Measurements from ENCODE around the gene ELF1. TPM values are rescaled to one million over a fixed set of nuclear protein-coding genes. Genes with fewer than 3 reads are reported as not detected.

ELF1 gene
- polyA plus RNA-seq, 1 of the 3 experiments (the other 2 are of a cell fraction) = 11.1 TPM

DNA sequence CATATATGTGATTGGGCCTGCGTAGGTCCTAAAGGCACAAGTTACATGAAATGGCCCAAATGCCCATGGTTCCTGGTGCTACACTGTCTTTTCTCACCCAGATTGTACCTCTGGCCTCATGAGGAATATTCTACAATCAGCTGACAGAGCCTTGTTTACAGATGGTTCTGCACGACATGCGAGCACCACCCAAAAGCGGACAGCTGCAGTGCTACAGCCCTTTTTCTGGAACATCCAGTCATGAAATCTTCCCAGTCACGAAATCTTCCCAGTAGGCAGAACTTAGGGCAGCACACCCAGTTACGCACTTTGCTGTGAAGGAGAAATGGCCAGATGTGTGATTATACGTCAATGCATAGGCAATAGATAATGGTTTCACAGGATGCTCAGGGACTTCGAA, 7.7 kb upstream of the ELF1 start:
- Histone ChIP-seq H3K79me2 (ENCODE audit: insufficient read depth) (peaks cover 32% of the 10 kb centered on the region; the same call in 1 of the 2 replicates), H3K27me3 (ENCODE audit: insufficient read depth) (no peaks in the 10 kb centered on the region), H3F3A (replicated peaks; ENCODE audit: insufficient read depth) (no peaks in the 10 kb centered on the region), H3K9ac (no peak overlapping the region), H4K20me1 (ENCODE audit: insufficient read depth) (0 out of 2 replicates have a peak, but pooled peaks cover 2% of the 10 kb centered on the region), H2AFZ (ENCODE audit: low read depth) (no peak overlapping the region), H3K9me3 (no peaks in the 10 kb centered on the region), H3K4me1 (ENCODE audit: control insufficient read depth in 1 of 2, insufficient read depth in 2 of 2, low read depth in 1 of 2, low read length in 1 of 2) (no peaks in the 10 kb centered on the region), H3K4me2 (no peak overlapping the region), H3K36me3 (replicated peaks in 1 of 2; ENCODE audit: control insufficient read depth in 1 of 2, insufficient read depth in 2 of 2, low read length in 1 of 2) (peaks cover 0 to 3% of the 10 kb centered on the region in 2 experiments), H3K9me2 (no peaks in the 10 kb centered on the region), H3K4me3 (ENCODE audit: low read depth in 2 of 2, low read length in 1 of 2) (no peak overlapping the region), H3K27ac (ENCODE audit: low read depth in 2 of 2, low read length in 1 of 2) (no peak overlapping the region)
- 96% methylated on average over 8 of the region's 8 CpGs for WGBS (ENCODE audit: low lambda C conversion rate)
- TF ChIP-seq SMC3 (IDR thresholded peaks at IDR 0.05; ENCODE audit: low read depth, low read length) (no peak), JUND (IDR thresholded peaks at IDR 0.05) (no peak), EP300 (IDR thresholded peaks at IDR 0.05; ENCODE audit: borderline replicate concordance in 1 of 2, low read depth in 1 of 2, low read length in 1 of 2) (no peak), GABPA (IDR thresholded peaks at IDR 0.05; ENCODE audit: low read depth) (no peak), POLR2AphosphoS5 (IDR thresholded peaks at IDR 0.05; ENCODE audit: low read depth, low read length) (no peak), RFX5 (IDR thresholded peaks at IDR 0.05; ENCODE audit: low read length) (no peak), ELF1 (IDR thresholded peaks at IDR 0.05) (no peak), TAF1 (IDR thresholded peaks at IDR 0.05; ENCODE audit: borderline replicate concordance, low read depth, low read length) (no peak), CHD2 (IDR thresholded peaks at IDR 0.05; ENCODE audit: low read length, partially characterized antibody) (no peak), TCF12 (IDR thresholded peaks at IDR 0.05) (no peak)
- TF ChIP-seq, protein P1, sequence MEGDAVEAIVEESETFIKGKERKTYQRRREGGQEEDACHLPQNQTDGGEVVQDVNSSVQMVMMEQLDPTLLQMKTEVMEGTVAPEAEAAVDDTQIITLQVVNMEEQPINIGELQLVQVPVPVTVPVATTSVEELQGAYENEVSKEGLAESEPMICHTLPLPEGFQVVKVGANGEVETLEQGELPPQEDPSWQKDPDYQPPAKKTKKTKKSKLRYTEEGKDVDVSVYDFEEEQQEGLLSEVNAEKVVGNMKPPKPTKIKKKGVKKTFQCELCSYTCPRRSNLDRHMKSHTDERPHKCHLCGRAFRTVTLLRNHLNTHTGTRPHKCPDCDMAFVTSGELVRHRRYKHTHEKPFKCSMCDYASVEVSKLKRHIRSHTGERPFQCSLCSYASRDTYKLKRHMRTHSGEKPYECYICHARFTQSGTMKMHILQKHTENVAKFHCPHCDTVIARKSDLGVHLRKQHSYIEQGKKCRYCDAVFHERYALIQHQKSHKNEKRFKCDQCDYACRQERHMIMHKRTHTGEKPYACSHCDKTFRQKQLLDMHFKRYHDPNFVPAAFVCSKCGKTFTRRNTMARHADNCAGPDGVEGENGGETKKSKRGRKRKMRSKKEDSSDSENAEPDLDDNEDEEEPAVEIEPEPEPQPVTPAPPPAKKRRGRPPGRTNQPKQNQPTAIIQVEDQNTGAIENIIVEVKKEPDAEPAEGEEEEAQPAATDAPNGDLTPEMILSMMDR (IDR thresholded peaks at IDR 0.05) = no peak
- POLR2A ChIA-PET = no interaction called here
- no peak for DNase-seq
- CTCF ChIA-PET = no interaction called here

GRCh38 chr13:41025518-41025917, 6.4 kb upstream of the ELF1 start:
- H3K36me3 ChIP-seq (replicated peaks in 1 of 2; ENCODE audit: control insufficient read depth in 1 of 2, insufficient read depth in 2 of 2, low read length in 1 of 2) = peaks cover 0 to 3% of the 10 kb centered on the region in 2 experiments
- no peak for DNase-seq
- no peak overlapping the region for H3K27ac ChIP-seq (ENCODE audit: low read depth in 2 of 2, low read length in 1 of 2)
- peaks cover 2% of the 10 kb centered on the region; the same call in 1 of the 2 replicates for H4K20me1 ChIP-seq (ENCODE audit: insufficient read depth)
- H3K9me2 ChIP-seq = no peaks in the 10 kb centered on the region
- no peaks in the 10 kb centered on the region for H3K9me3 ChIP-seq
- CTCF ChIA-PET = interaction anchor here (0.9 to 1.2 kb wide), 2 partner anchors 28 to 104 kb away, joined by 3 read pairs; no protein-coding TSS in a partner anchor
- no peak overlapping the region for H3K9ac ChIP-seq
- H2AFZ ChIP-seq (ENCODE audit: low read depth) = no peak overlapping the region
- POLR2A ChIA-PET = no interaction called here
- H3K27me3 ChIP-seq (ENCODE audit: insufficient read depth) = no peaks in the 10 kb centered on the region
- peaks cover 0 to 1% of the 10 kb centered on the region in 2 experiments; a peak in 2 of 4 replicates for H3K4me1 ChIP-seq (ENCODE audit: control insufficient read depth in 1 of 2, insufficient read depth in 2 of 2, low read depth in 1 of 2, low read length in 1 of 2)
- no peak overlapping the region for H3K4me2 ChIP-seq
- 84% methylated on average over 4 of the region's 4 CpGs for WGBS (ENCODE audit: low lambda C conversion rate)
- 0 out of 2 replicates have a peak, but pooled peaks cover 23% of the 10 kb centered on the region for H3K79me2 ChIP-seq (ENCODE audit: insufficient read depth)
- TF ChIP-seq FOXM1 (IDR thresholded peaks at IDR 0.05; ENCODE audit: low read depth) (no peak), MEF2A (IDR thresholded peaks at IDR 0.05; ENCODE audit: borderline replicate concordance, low read depth) (no peak)
- no peak overlapping the region for H3K4me3 ChIP-seq (ENCODE audit: low read depth in 2 of 2, low read length in 1 of 2)
- H3F3A ChIP-seq (replicated peaks; ENCODE audit: insufficient read depth) = peaks cover 4% of the 10 kb centered on the region

Measured in SK-N-SH (cell line).